B cell (primary cell): Measurements from ENCODE around the gene RASSF3.
"Not testable (repeated sequence)": the region's sequence is repeated elsewhere in the genome, so short reads cannot be mapped to it uniquely, and the experiment has no call there.

Experiments used
- CTCF ChIP-seq: fragments of 200-600 bp; IDR thresholded peaks from one replicate; pipeline ENCODE4 v1.8.0; 2022; ENCODE audit warnings: antibody characterized with exemption, mild to moderate bottlenecking
- EZH2 ChIP-seq: IDR thresholded peaks from 2 replicates; pipeline ENCODE4 v1.6.1; 2012; ENCODE audit warnings: borderline replicate concordance, low read depth, mild to moderate bottlenecking, moderate library complexity, low read length; ENCODE audit not compliant: insufficient read depth, poor library complexity, severe bottlenecking

- not testable (repeated sequence) for TF ChIP-seq CTCF, EZH2
Observed at GRCh38 chr12:64626588-64626987, 16.3 kb downstream of the RASSF3 start.
